Fibroblast of mammary gland (primary cell): ENCODE data around the gene SORCS2.

ENCODE experiments used
- DNase-seq: peaks from one replicate; pipeline ENCODE4 v3.0.0-alpha.2; 2010; ENCODE audit warnings: low read depth
- H3K4me3 ChIP-seq: 2 replicates; pipeline ENCODE4 v1.5.1; 2011; ENCODE audit warnings: low read depth, mild to moderate bottlenecking, low read length, moderate library complexity; ENCODE audit not compliant: control insufficient read depth
- TF ChIP-seq, protein P1 (sequence below): conservative IDR thresholded peaks from 2 replicates; pipeline ENCODE4 v1.5.1; 2011; ENCODE audit warnings: low read depth, low read length, inconsistent platforms; ENCODE audit not compliant: control insufficient read depth, insufficient read depth

Gene SORCS2

DNA sequence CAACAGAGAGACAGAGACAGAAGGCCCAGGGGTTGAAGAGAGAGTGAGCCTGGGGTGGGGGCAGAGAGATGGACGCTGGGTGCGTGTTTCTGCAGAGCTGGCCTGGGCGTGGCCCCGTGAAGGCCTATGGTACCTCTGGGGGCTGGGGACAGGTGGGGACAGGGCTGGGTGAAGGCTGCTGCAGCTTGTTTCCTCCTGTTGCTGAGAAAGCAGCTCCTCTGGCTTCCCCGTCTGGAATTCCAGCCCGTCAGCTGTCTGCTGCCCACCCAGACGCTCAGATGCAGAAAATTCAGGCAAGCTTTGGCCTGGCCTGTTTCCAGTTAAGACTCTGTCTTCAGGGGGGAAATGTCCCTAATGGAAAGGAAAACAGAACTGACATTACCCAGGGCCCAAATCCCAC, 319.2 kb downstream of the SORCS2 start:
- TF ChIP-seq, protein P1, sequence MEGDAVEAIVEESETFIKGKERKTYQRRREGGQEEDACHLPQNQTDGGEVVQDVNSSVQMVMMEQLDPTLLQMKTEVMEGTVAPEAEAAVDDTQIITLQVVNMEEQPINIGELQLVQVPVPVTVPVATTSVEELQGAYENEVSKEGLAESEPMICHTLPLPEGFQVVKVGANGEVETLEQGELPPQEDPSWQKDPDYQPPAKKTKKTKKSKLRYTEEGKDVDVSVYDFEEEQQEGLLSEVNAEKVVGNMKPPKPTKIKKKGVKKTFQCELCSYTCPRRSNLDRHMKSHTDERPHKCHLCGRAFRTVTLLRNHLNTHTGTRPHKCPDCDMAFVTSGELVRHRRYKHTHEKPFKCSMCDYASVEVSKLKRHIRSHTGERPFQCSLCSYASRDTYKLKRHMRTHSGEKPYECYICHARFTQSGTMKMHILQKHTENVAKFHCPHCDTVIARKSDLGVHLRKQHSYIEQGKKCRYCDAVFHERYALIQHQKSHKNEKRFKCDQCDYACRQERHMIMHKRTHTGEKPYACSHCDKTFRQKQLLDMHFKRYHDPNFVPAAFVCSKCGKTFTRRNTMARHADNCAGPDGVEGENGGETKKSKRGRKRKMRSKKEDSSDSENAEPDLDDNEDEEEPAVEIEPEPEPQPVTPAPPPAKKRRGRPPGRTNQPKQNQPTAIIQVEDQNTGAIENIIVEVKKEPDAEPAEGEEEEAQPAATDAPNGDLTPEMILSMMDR, result no peak
- no peak for DNase-seq
- H3K4me3 ChIP-seq, result no peak overlapping the region

DNA sequence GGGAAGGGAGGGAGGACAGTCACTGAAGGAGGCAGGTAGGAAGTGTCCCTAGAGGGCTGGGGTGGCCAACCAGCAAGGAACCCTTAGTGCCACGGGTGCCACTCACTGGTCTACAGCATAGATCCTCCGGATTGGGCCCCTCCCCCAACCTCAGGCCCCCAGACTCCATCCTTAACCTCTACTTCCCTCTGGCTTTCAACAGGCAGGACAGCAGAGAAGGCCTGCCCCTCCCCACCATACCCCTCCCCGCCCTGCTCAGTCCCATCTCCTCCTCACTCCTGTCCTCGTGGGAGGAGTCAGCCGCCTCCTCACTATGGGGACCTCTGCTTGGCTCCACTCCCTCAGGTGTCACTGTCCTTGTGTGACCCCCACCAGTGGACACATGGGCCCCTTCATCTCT, 320.1 kb downstream of the SORCS2 start:
- DNase-seq, result no peak
- no peak overlapping the region for H3K4me3 ChIP-seq
- TF ChIP-seq, protein P1, result no peak

DNA sequence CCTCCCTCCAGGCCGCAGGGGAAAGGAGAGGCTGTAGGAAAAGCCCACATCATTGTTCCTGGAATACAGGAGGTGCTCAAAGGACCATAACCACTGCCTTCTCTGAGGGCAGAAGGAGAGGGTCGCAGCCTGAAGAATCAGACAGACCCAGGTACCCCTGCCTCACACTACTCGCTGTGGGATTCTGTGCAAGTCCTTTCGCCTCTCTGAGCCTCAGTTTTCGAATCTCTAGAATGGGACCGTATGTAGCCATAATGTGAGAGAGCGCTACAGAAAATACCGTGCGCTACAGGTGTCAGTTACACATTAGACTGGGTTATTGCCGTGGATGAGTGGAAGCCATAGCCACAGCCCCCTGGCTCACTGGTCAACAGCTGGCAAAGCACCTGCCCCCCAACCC, 320.6 kb downstream of the SORCS2 start:
- DNase-seq, result no peak
- TF ChIP-seq, protein P1, result no peak

DNA sequence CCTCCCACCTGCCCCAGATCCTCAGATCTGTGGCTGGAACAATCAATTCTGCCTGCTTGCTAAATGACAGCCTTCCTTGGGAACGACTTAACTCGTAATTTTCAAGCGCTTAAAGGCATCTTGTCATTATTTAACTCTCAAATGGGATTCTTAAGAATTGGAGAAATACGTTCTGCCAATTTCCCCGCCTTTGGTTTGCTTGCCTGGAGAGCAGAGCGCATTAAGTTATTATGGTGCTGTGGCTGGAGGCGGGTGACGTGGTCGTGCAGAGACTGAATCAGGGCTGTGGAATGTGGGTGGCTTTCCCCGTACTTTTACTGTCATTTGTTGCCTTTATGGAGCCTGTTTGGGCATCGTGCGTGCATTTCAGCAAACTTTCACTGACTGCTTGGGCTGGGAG, 321.3 kb downstream of the SORCS2 start:
- TF ChIP-seq, protein P1, result no peak
- peak; percentile 33 for DNase-seq
- H3K4me3 ChIP-seq, result no peak overlapping the region

More for the DNA sequence above, 320.6 kb downstream of the SORCS2 start:
- H3K4me3 ChIP-seq, result no peak overlapping the region

DNA sequence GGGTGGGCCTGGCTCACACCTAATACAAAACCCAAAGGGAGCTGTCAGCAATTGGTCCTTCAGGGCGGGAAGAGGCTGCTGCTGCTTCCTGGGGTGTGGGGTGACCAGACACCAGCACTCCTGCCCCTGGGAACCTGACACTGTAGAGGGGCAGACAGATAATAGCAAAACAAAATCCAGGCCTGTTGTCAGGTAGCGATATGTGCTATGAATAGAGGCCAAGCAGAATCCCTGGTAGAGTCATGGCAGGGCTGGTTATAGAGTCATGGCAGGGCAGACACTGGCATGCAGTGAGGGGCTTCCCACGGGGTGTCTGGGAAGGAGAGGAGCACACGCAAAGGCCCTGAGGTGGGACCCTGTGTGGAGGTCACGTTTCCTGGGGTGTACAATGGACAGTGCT, 321.9 kb downstream of the SORCS2 start:
- TF ChIP-seq, protein P1, result no peak
- no peak for DNase-seq
- H3K4me3 ChIP-seq, result no peak overlapping the region

DNA sequence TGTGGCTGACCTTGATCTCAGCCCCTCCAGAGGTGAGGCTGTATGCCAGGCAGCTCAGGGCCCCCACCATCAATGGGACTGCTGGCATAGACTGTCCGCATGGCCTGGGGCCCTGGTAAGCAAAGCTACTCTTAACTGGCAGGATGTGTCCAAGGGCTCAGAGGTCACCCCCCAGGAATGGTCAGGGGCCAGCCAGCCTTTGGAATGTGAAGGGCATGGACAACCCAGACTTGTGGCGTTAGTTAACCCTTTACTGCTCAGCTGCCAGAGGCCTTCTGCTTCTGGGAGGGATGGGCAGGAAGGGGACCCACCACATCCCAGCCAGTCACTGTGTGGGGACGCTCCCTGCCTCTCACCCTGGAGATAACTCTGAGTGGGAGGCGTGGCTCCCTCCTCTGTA, 322.5 kb downstream of the SORCS2 start:
- TF ChIP-seq, protein P1, result no peak
- H3K4me3 ChIP-seq, result no peak overlapping the region
- DNase-seq, result no peak

DNA sequence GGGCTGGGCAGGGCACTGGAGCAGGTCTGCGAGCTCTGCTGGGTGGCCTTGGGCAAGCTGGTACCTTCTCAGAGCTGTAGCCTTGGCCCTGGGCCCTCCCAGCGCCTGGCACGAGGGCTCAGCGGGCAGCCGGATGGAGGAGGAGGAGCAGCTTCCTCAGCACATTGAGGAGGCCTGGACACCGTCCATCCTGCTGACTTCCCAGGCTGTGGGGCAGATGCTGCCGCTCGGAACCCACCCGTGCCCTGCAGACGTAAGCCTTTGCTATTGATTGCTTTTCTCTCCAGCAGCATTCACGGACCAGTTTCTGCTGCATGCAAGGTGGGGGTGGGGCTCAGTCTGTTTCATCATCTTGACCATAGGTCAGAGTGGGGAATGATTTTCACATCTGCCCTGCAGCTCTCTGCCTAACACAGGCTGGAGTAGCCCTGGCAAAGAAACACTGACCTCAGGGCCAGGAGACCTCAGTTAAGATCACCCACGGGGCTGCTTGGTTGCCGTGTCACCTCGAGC, 323.1 kb downstream of the SORCS2 start:
- peak; percentile 9 for DNase-seq
- H3K4me3 ChIP-seq, result no peak overlapping the region
- TF ChIP-seq, protein P1, result no peak
